Gastroesophageal sphincter (tissue), 3 donors: ENCODE measurements around the gene NRL.

ENCODE experiments used
- POLR2A ChIP-seq, 2 donors: fragments of 450-650 bp; IDR thresholded peaks; one replicate each; pipeline ENCODE4 v1.6.1; 2017; ENCODE audit warnings: antibody characterized with exemption in 2 of 2, mild to moderate bottlenecking in 2 of 2, moderate library complexity in 1 of 2
- TF ChIP-seq, protein P1 (sequence below), 4 experiments: fragments of 200-600 bp in 2 of 4; fragments of 450-650 bp in 2 of 4; sonication (generic) in 1 of 4; IDR thresholded peaks; one replicate each; pipeline ENCODE4 v1.5.1; 2017 to 2019; ENCODE audit warnings: antibody characterized with exemption in 4 of 4, mild to moderate bottlenecking in 2 of 4, moderate library complexity in 2 of 4

DNA sequence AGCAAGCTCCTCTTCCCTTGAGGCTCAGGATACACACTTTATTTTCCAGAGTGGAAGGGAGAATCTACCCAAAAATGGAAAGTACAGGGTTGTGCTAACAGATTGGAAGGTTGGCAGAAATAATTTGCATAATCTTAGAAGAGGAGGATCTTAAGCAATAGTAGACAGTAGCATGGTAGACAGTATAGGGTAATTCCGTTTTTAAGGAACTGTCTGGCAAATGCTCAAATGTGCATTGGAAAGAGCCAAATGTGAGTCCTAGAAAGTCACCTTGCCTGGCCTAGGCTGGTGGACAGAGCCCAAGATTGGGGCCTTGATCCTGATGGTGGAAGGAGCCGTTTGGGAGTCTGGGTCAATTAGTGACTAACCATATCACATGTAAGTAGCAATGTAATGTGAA, 76.1 kb downstream of the NRL start:
- no peak for TF ChIP-seq POLR2A (IDR thresholded peaks at IDR 0.05)
- TF ChIP-seq, protein P1, sequence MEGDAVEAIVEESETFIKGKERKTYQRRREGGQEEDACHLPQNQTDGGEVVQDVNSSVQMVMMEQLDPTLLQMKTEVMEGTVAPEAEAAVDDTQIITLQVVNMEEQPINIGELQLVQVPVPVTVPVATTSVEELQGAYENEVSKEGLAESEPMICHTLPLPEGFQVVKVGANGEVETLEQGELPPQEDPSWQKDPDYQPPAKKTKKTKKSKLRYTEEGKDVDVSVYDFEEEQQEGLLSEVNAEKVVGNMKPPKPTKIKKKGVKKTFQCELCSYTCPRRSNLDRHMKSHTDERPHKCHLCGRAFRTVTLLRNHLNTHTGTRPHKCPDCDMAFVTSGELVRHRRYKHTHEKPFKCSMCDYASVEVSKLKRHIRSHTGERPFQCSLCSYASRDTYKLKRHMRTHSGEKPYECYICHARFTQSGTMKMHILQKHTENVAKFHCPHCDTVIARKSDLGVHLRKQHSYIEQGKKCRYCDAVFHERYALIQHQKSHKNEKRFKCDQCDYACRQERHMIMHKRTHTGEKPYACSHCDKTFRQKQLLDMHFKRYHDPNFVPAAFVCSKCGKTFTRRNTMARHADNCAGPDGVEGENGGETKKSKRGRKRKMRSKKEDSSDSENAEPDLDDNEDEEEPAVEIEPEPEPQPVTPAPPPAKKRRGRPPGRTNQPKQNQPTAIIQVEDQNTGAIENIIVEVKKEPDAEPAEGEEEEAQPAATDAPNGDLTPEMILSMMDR (IDR thresholded peaks at IDR 0.05) = no peak
